ENCODE measurements around the gene CEP55.

CEP55 gene

GRCh38 chr10:93468461-93469213 is 27.8 kb upstream of the CEP55 start:
- no peaks in the 10 kb centered on the region for H3F3A ChIP-seq (ENCODE audit: insufficient read depth, low read length)
- H2AFZ ChIP-seq (ENCODE audit: low read length) = no peak overlapping the region
- H4K20me1 ChIP-seq (ENCODE audit: insufficient read depth, low read length) = no peaks in the 10 kb centered on the region
- TF ChIP-seq CTCF (IDR thresholded peaks at IDR 0.05; ENCODE audit: low read length) = no peak
- H3K9me2 ChIP-seq (replicated peaks; ENCODE audit: insufficient read depth, low read length) = no peaks in the 10 kb centered on the region
- H3K4me1 ChIP-seq (ENCODE audit: low read length) = no peaks in the 10 kb centered on the region
- no peak overlapping the region for H3K9ac ChIP-seq (ENCODE audit: low read length)
- H3K27me3 ChIP-seq (replicated peaks; ENCODE audit: insufficient read depth, low read length) = no peaks in the 10 kb centered on the region
- no peak for DNase-seq
- H3K79me2 ChIP-seq (ENCODE audit: low read length) = no peaks in the 10 kb centered on the region
- H3K27ac ChIP-seq (ENCODE audit: low read length) = no peak overlapping the region
- no peak overlapping the region for H3K4me2 ChIP-seq (ENCODE audit: low read depth, low read length)
- no peak overlapping the region for H3K4me3 ChIP-seq (ENCODE audit: low read length)
- no peaks in the 10 kb centered on the region for H3K9me3 ChIP-seq (replicated peaks; ENCODE audit: insufficient read depth, low read length)
- no peaks in the 10 kb centered on the region for H3K36me3 ChIP-seq (replicated peaks; ENCODE audit: insufficient read depth, low read length)

DNA sequence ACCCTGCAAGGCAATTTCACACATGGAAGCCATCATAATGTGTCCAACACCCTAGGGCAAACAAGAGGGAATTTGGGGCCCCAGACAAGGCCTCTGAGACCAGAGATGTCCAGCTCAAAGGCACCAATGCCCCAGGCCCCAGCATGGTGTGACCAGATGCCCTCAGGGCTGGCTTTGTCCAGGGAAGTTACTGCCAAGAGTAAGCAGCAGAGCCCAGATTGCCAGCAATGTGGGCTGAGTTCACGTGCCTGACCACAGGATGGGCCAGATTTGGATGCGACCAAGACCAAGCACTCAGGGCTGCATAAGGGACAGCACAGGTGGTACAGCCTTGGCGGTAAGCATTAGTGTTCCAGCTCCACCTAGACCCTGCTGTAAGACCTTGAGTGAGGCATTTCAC is 27.0 kb upstream of the CEP55 start:
- no peaks in the 10 kb centered on the region for H3F3A ChIP-seq (ENCODE audit: insufficient read depth, low read length)

GRCh38 chr10:93471110-93471651 is 25.2 kb upstream of the CEP55 start:
- no peaks in the 10 kb centered on the region for H4K20me1 ChIP-seq (ENCODE audit: insufficient read depth, low read length)
- no peak overlapping the region for H2AFZ ChIP-seq (ENCODE audit: low read length)
- H3K9me2 ChIP-seq (replicated peaks; ENCODE audit: insufficient read depth, low read length) = no peaks in the 10 kb centered on the region
- H3F3A ChIP-seq (ENCODE audit: insufficient read depth, low read length) = no peaks in the 10 kb centered on the region
- no peaks in the 10 kb centered on the region for H3K27me3 ChIP-seq (replicated peaks; ENCODE audit: insufficient read depth, low read length)
- no peak overlapping the region for H3K27ac ChIP-seq (ENCODE audit: low read length)
- H3K9ac ChIP-seq (ENCODE audit: low read length) = no peak overlapping the region
- H3K4me2 ChIP-seq (ENCODE audit: low read depth, low read length) = no peak overlapping the region
- TF ChIP-seq CTCF (IDR thresholded peaks at IDR 0.05; ENCODE audit: low read length) (no peak), EZH2 (optimal IDR thresholded peaks at IDR 0.05; ENCODE audit: low read depth, low read length) (no peak), EZH2phosphoT487 (IDR thresholded peaks at IDR 0.05; ENCODE audit: low read length) (no peak)
- DNase-seq = no peak
- no peaks in the 10 kb centered on the region for H3K4me1 ChIP-seq (ENCODE audit: low read length)
- H3K9me3 ChIP-seq (replicated peaks; ENCODE audit: insufficient read depth, low read length) = no peaks in the 10 kb centered on the region
- H3K4me3 ChIP-seq (ENCODE audit: low read length) = no peak overlapping the region
- no peaks in the 10 kb centered on the region for H3K36me3 ChIP-seq (replicated peaks; ENCODE audit: insufficient read depth, low read length)
- H3K79me2 ChIP-seq (ENCODE audit: low read length) = no peaks in the 10 kb centered on the region

More for the DNA sequence above, 27.0 kb upstream of the CEP55 start:
- no peak overlapping the region for H3K9ac ChIP-seq (ENCODE audit: low read length)
- no peak overlapping the region for H2AFZ ChIP-seq (ENCODE audit: low read length)
- H3K4me3 ChIP-seq (ENCODE audit: low read length) = no peak overlapping the region
- H3K27me3 ChIP-seq (replicated peaks; ENCODE audit: insufficient read depth, low read length) = no peaks in the 10 kb centered on the region
- H3K4me1 ChIP-seq (ENCODE audit: low read length) = no peaks in the 10 kb centered on the region
- no peaks in the 10 kb centered on the region for H3K9me2 ChIP-seq (replicated peaks; ENCODE audit: insufficient read depth, low read length)
- no peak overlapping the region for H3K27ac ChIP-seq (ENCODE audit: low read length)
- no peaks in the 10 kb centered on the region for H3K36me3 ChIP-seq (replicated peaks; ENCODE audit: insufficient read depth, low read length)
- no peak for DNase-seq
- no peaks in the 10 kb centered on the region for H3K79me2 ChIP-seq (ENCODE audit: low read length)
- no peak overlapping the region for H3K4me2 ChIP-seq (ENCODE audit: low read depth, low read length)
- no peaks in the 10 kb centered on the region for H4K20me1 ChIP-seq (ENCODE audit: insufficient read depth, low read length)
- H3K9me3 ChIP-seq (replicated peaks; ENCODE audit: insufficient read depth, low read length) = no peaks in the 10 kb centered on the region
- no peak for TF ChIP-seq CTCF (IDR thresholded peaks at IDR 0.05; ENCODE audit: low read length)
- no peak for TF ChIP-seq EZH2phosphoT487 (IDR thresholded peaks at IDR 0.05; ENCODE audit: low read length)
- TF ChIP-seq EZH2 (optimal IDR thresholded peaks at IDR 0.05; ENCODE audit: low read depth, low read length) = no peak

All from MM.1S (cell line).